HCT116 (cell line): Measurements from ENCODE around the gene SECISBP2. TPM values are rescaled to one million over a fixed set of nuclear protein-coding genes. Genes with fewer than 3 reads are reported as not detected.

Experiments
- ATAC-seq: fragments of 200-7000 bp; cut with Tn5 transposase; 2 replicates; pipeline ENCODE4 v1.9.1; 2020; ENCODE audit warnings: mild to moderate bottlenecking, moderate library complexity
- BruUV-seq: library from RNA; stranded (reverse); fragments of 400-500 nt; replicated peaks from 2 replicates; lab custom pipeline; 2021; lab: Mats Ljungman, UMichigan
- CTCF ChIA-PET: fragments of 300-600 bp; sonication (Branson Sonifier 250); formaldehyde crosslinking; loops from one replicate; lab custom pipeline; 2021; ENCODE audit warnings: antibody characterized with exemption; lab: Charles Lee
- POLR2A ChIA-PET: fragments of 300-600, 350-600 bp; sonication (Branson Sonifier 250); formaldehyde crosslinking; loops from one replicate; lab custom pipeline; 2021; ENCODE audit warnings: antibody characterized with exemption; lab: Charles Lee
- RAD21 ChIA-PET, 2 experiments: fragments of 300-600 bp; sonication (Branson Sonifier 250); formaldehyde crosslinking; loops; one replicate each; lab custom pipeline; 2023; ENCODE audit warnings: low total read pairs in 2 of 2; ENCODE audit not compliant: uncharacterized antibody in 2 of 2, unreplicated experiment in 2 of 2, low non-redundant PET in 1 of 2; lab: Charles Lee
- DNase-seq: peaks from one replicate; pipeline ENCODE4 v3.0.0-alpha.2; 2010; ENCODE audit warnings: low read depth, low spot score
- H2AFZ ChIP-seq: fragments of 200-600 bp; shearing (Covaris generic), sonication (generic); 2 replicates; pipeline ENCODE4 v1.6.1; 2017; ENCODE audit warnings: low read depth, mixed run types, mixed read lengths, antibody characterized with exemption, low read length; ENCODE audit not compliant: poor library complexity, severe bottlenecking
- H3K27ac ChIP-seq: 2 replicates; pipeline ENCODE4 v1.5.1; 2012; ENCODE audit warnings: low read depth, low read length
- H3K27me3 ChIP-seq: fragments of 200-600 bp; sonication (generic); 2 replicates; pipeline ENCODE4 v1.6.1; 2016; ENCODE audit warnings: mixed run types, low read length, mixed read lengths; ENCODE audit not compliant: insufficient read depth
- H3K36me3 ChIP-seq, 2 experiments: fragments of 200-500 bp in 1 of 2; fragments of 200-600 bp in 1 of 2; sonication (Bioruptor generic) in 1 of 2; sonication (generic) in 1 of 2; 2 replicates each; pipeline versions ENCODE4 v1.5.1 to v1.6.1; 2014 to 2016; ENCODE audit warnings: low read length in 2 of 2, inconsistent platforms in 1 of 2, mixed read lengths in 1 of 2, mixed run types in 1 of 2; ENCODE audit not compliant: insufficient read depth in 2 of 2, control insufficient read depth in 1 of 2
- H3K4me1 ChIP-seq, 2 experiments: fragments of 200-600 bp in 1 of 2; sonication (generic) in 1 of 2; 2 replicates each; pipeline versions ENCODE4 v1.5.1 to v1.6.1; 2012 to 2017; ENCODE audit warnings: low read length in 2 of 2, inconsistent platforms in 1 of 2, mild to moderate bottlenecking in 1 of 2, mixed read lengths in 1 of 2, mixed run types in 1 of 2, moderate library complexity in 1 of 2; ENCODE audit not compliant: insufficient read depth in 2 of 2, control insufficient read depth in 1 of 2
- H3K4me2 ChIP-seq: fragments of 200-600 bp; sonication (generic); 2 replicates; pipeline ENCODE4 v1.6.1; 2017; ENCODE audit warnings: mixed run types, low read length, mixed read lengths
- H3K4me3 ChIP-seq, 2 experiments: fragments of 200-600 bp in 1 of 2; sonication (generic) in 1 of 2; replicated peaks in 1 of 2; 2 replicates each; pipeline ENCODE4 v1.5.1; 2011 to 2016; ENCODE audit warnings: low read length in 2 of 2, control low read depth in 1 of 2, low read depth in 1 of 2, mild to moderate bottlenecking in 1 of 2, mixed read lengths in 1 of 2, mixed run types in 1 of 2
- H3K79me2 ChIP-seq: fragments of 200-600 bp; sonication (generic); 2 replicates; pipeline ENCODE4 v1.6.1; 2017; ENCODE audit warnings: mild to moderate bottlenecking, mixed run types, low read length, moderate library complexity, mixed read lengths; ENCODE audit not compliant: insufficient read depth
- H3K9ac ChIP-seq: fragments of 200-600 bp; sonication (generic); 2 replicates; pipeline ENCODE4 v1.6.1; 2016; ENCODE audit warnings: low read length, mixed read lengths
- H3K9me2 ChIP-seq: fragments of 200-600 bp; sonication (generic), shearing (Covaris generic); 2 replicates; pipeline ENCODE4 v1.6.1; 2017; ENCODE audit warnings: mixed run types, mild to moderate bottlenecking, moderate library complexity; ENCODE audit not compliant: insufficient read depth
- H3K9me3 ChIP-seq, 2 experiments: fragments of 200-500 bp in 1 of 2; fragments of 200-600 bp in 1 of 2; sonication (Bioruptor generic) in 1 of 2; sonication (generic) in 1 of 2; 2 replicates each; pipeline ENCODE4 v1.6.1; 2014 to 2017; ENCODE audit warnings: low read length in 2 of 2, mixed read lengths in 2 of 2, inconsistent platforms in 1 of 2, low read depth in 1 of 2, mild to moderate bottlenecking in 1 of 2, mixed run types in 1 of 2, moderate library complexity in 1 of 2; ENCODE audit not compliant: control insufficient read depth in 1 of 2, insufficient read depth in 1 of 2
- H4K20me1 ChIP-seq: fragments of 200-600 bp; sonication (generic), shearing (Covaris generic); 2 replicates; pipeline ENCODE4 v1.6.1; 2017; ENCODE audit warnings: mixed run types, mild to moderate bottlenecking, moderate library complexity; ENCODE audit not compliant: insufficient read depth
- CBX3 ChIP-seq: IDR thresholded peaks from 2 replicates; pipeline ENCODE4 v1.6.1; 2012; ENCODE audit warnings: low read depth
- EZH2phosphoT487 ChIP-seq: fragments of 200-600 bp; IDR thresholded peaks from 2 replicates; pipeline ENCODE4 v1.6.1; 2018; ENCODE audit warnings: antibody characterized with exemption, borderline replicate concordance
- FOSL1 ChIP-seq: IDR thresholded peaks from 2 replicates; pipeline ENCODE4 v1.6.1; 2012; ENCODE audit warnings: low read depth
- JUND ChIP-seq: IDR thresholded peaks from 2 replicates; pipeline ENCODE4 v1.6.1; 2012
- RAD21 ChIP-seq: IDR thresholded peaks from 2 replicates; pipeline ENCODE4 v1.6.1; 2012; ENCODE audit warnings: low read depth, mild to moderate bottlenecking
- SP1 ChIP-seq: IDR thresholded peaks from 2 replicates; pipeline ENCODE4 v1.6.1; 2012; ENCODE audit warnings: low read depth
- SRF ChIP-seq: IDR thresholded peaks from 2 replicates; pipeline ENCODE4 v1.6.1; 2012; ENCODE audit warnings: low read depth
- ZNF274 ChIP-seq: fragments of 200-500 bp; sonication (Bioruptor generic); IDR thresholded peaks from 2 replicates; pipeline ENCODE4 v1.6.1; 2014; ENCODE audit warnings: mild to moderate bottlenecking, low read depth, low read length, inconsistent platforms
- intact Hi-C: fragments of 100-400 bp; cut with micrococcal nuclease; formaldehyde crosslinking; loops from 2 replicates; pipeline ENCODE4 v1.10.0; 2022
- total RNA-seq: library from RNA; stranded (reverse); gene quantifications from one replicate; pipeline ENCODE4 v1.2.1, GENCODE V29; 2021; ENCODE audit not compliant: unreplicated experiment
- TF ChIP-seq, protein P1 (sequence below): IDR thresholded peaks from 2 replicates; pipeline ENCODE4 v1.6.1; 2012
- TF ChIP-seq, protein P2 (sequence below): IDR thresholded peaks from 2 replicates; pipeline ENCODE4 v1.6.1; 2011; ENCODE audit warnings: mild to moderate bottlenecking, low read length, moderate library complexity; ENCODE audit not compliant: insufficient replicate concordance; ENCODE audit errors: extremely low read depth
- TF ChIP-seq, protein P3 (sequence below): IDR thresholded peaks from 2 replicates; pipeline ENCODE4 v1.6.1; 2012

SECISBP2 gene
- total RNA-seq, 1 experiment from 2014 or later, result 41.6 TPM

- POLR2A ChIA-PET, result no interaction called here
These were observed 21.5 kb downstream of the SECISBP2 start for GRCh38 chr9:89339807-89340206.

More at GRCh38 chr9:89339807-89340206, 21.5 kb downstream of the SECISBP2 start:
- no peak overlapping the region for H3K27ac ChIP-seq
- no peaks in the 10 kb centered on the region for H3K27me3 ChIP-seq
- RAD21 ChIA-PET, result no interaction called here
- ATAC-seq, result no peak
- H2AFZ ChIP-seq, result no peak overlapping the region
- intact Hi-C loops, result no loop called here
- H3K9me3 ChIP-seq, result no peaks in the 10 kb centered on the region
- peaks cover 14 to 40% of the 10 kb centered on the region in 2 experiments for H3K36me3 ChIP-seq
- H3K4me2 ChIP-seq, result no peak overlapping the region
- BruUV-seq, result no TSS peak
- no peaks in the 10 kb centered on the region for H3K4me1 ChIP-seq
- no peaks in the 10 kb centered on the region for H3K79me2 ChIP-seq
- CTCF ChIA-PET, result no interaction called here
- H3K9ac ChIP-seq, result no peak overlapping the region
- no peak for DNase-seq
- no peak overlapping the region for H3K4me3 ChIP-seq
- H3K9me2 ChIP-seq, result no peaks in the 10 kb centered on the region
- TF ChIP-seq ZNF274 (no peak), RAD21 (no peak), EZH2phosphoT487 (no peak), SRF (no peak), CBX3 (no peak), FOSL1 (no peak), JUND (no peak), SP1 (no peak)
- TF ChIP-seq, protein P1, sequence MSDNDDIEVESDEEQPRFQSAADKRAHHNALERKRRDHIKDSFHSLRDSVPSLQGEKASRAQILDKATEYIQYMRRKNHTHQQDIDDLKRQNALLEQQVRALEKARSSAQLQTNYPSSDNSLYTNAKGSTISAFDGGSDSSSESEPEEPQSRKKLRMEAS, result no peak
- TF ChIP-seq, protein P2, sequence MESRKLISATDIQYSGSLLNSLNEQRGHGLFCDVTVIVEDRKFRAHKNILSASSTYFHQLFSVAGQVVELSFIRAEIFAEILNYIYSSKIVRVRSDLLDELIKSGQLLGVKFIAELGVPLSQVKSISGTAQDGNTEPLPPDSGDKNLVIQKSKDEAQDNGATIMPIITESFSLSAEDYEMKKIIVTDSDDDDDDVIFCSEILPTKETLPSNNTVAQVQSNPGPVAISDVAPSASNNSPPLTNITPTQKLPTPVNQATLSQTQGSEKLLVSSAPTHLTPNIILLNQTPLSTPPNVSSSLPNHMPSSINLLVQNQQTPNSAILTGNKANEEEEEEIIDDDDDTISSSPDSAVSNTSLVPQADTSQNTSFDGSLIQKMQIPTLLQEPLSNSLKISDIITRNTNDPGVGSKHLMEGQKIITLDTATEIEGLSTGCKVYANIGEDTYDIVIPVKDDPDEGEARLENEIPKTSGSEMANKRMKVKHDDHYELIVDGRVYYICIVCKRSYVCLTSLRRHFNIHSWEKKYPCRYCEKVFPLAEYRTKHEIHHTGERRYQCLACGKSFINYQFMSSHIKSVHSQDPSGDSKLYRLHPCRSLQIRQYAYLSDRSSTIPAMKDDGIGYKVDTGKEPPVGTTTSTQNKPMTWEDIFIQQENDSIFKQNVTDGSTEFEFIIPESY, result no peak
- TF ChIP-seq, protein P3, sequence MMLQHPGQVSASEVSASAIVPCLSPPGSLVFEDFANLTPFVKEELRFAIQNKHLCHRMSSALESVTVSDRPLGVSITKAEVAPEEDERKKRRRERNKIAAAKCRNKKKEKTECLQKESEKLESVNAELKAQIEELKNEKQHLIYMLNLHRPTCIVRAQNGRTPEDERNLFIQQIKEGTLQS, result no peak
- no peaks in the 10 kb centered on the region for H4K20me1 ChIP-seq
